ENCODE results near the gene USP37.
A peak's percentile ranks its signal among the peaks of the same experiment; 100 is the strongest.

USP37 gene

GRCh38 chr2:218472988-218473387, 95.2 kb downstream of the USP37 start:
- peaks cover 66% of the 10 kb centered on the region for H3K36me3 Mint-ChIP-seq (ENCODE audit: low read depth)
- no peak overlapping the region for H3K27ac Mint-ChIP-seq
- no peak for DNase-seq
- no peak overlapping the region for H3K4me3 Mint-ChIP-seq
- TF ChIP-seq, protein P1, sequence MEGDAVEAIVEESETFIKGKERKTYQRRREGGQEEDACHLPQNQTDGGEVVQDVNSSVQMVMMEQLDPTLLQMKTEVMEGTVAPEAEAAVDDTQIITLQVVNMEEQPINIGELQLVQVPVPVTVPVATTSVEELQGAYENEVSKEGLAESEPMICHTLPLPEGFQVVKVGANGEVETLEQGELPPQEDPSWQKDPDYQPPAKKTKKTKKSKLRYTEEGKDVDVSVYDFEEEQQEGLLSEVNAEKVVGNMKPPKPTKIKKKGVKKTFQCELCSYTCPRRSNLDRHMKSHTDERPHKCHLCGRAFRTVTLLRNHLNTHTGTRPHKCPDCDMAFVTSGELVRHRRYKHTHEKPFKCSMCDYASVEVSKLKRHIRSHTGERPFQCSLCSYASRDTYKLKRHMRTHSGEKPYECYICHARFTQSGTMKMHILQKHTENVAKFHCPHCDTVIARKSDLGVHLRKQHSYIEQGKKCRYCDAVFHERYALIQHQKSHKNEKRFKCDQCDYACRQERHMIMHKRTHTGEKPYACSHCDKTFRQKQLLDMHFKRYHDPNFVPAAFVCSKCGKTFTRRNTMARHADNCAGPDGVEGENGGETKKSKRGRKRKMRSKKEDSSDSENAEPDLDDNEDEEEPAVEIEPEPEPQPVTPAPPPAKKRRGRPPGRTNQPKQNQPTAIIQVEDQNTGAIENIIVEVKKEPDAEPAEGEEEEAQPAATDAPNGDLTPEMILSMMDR (IDR thresholded peaks at IDR 0.05) = no peak
- no peaks in the 10 kb centered on the region for H3K4me1 Mint-ChIP-seq
- H3K27me3 Mint-ChIP-seq (ENCODE audit: low read depth, poor library complexity) = no peaks in the 10 kb centered on the region
- no peaks in the 10 kb centered on the region for H3K9me3 Mint-ChIP-seq

- no peak for DNase-seq
- Mint-ChIP-seq H3K9me3 (no peaks in the 10 kb centered on the region), H3K27me3 (ENCODE audit: low read depth, poor library complexity) (no peaks in the 10 kb centered on the region), H3K4me1 (no peaks in the 10 kb centered on the region), H3K4me3 (no peak overlapping the region), H3K36me3 (ENCODE audit: low read depth) (peaks cover 62% of the 10 kb centered on the region), H3K27ac (no peak overlapping the region)
- TF ChIP-seq, protein P1 (IDR thresholded peaks at IDR 0.05) = no peak
These were observed 96.2 kb downstream of the USP37 start for GRCh38 chr2:218471982-218472381.

DNA sequence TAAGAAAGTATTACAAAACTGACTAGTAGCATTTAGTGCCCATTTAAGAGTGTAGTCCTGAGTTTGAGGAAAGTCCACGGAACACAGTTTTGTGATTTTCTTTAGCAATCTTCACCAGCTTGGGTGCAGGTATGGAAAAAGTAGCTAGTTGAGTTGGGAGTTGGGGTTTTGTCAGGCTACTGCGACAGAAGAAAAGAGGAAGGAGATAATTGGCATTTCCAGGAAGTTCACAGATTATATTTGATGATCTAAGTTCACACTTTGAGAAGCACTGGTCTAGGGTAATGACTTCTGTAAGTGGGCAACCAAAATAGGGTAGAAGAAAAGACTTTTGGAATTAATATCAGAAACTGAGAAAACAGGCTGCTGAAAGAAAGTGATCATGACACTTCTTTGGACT, 97.1 kb downstream of the USP37 start:
- no peaks in the 10 kb centered on the region for H3K27me3 Mint-ChIP-seq (ENCODE audit: low read depth, poor library complexity)
- TF ChIP-seq, protein P1 (IDR thresholded peaks at IDR 0.05) = no peak
- no peaks in the 10 kb centered on the region for H3K4me1 Mint-ChIP-seq
- no peaks in the 10 kb centered on the region for H3K9me3 Mint-ChIP-seq
- H3K27ac Mint-ChIP-seq = no peak overlapping the region
- no peak for DNase-seq
- peaks cover 63% of the 10 kb centered on the region for H3K36me3 Mint-ChIP-seq (ENCODE audit: low read depth)
- H3K4me3 Mint-ChIP-seq = no peak overlapping the region

DNA sequence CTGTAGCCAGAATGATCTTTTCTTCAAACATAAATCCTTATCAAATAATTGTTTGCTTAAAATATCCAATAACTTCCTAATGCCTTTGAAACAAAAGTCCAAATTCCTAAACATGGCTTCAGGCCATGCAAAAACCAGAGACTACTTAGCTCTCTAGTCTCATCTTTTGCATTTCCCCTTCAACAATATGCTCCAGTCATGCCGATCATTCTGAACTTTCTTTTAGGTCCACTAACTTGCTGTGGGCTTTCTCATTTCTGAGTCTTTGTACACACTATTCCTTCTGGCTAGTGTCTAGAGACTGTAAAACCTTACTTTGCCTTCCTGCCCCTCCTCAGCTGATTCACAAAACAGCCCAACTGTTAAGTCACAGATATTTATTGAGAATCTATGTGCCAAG, 97.7 kb downstream of the USP37 start:
- TF ChIP-seq, protein P1 (IDR thresholded peaks at IDR 0.05) = no peak
- peaks cover 69% of the 10 kb centered on the region for H3K36me3 Mint-ChIP-seq (ENCODE audit: low read depth)
- no peak overlapping the region for H3K27ac Mint-ChIP-seq
- H3K4me3 Mint-ChIP-seq = no peak overlapping the region
- no peaks in the 10 kb centered on the region for H3K9me3 Mint-ChIP-seq
- DNase-seq = no peak
- no peaks in the 10 kb centered on the region for H3K4me1 Mint-ChIP-seq
- no peaks in the 10 kb centered on the region for H3K27me3 Mint-ChIP-seq (ENCODE audit: low read depth, poor library complexity)

- Mint-ChIP-seq H3K4me1 (no peaks in the 10 kb centered on the region), H3K36me3 (ENCODE audit: low read depth) (peaks cover 72% of the 10 kb centered on the region), H3K27me3 (ENCODE audit: low read depth, poor library complexity) (no peaks in the 10 kb centered on the region), H3K27ac (no peak overlapping the region), H3K9me3 (no peaks in the 10 kb centered on the region), H3K4me3 (no peak overlapping the region)
- no peak for DNase-seq
- TF ChIP-seq, protein P1 (IDR thresholded peaks at IDR 0.05) = peak; percentile 41
These were observed 102.0 kb downstream of the USP37 start for GRCh38 chr2:218465987-218466633.

GRCh38 chr2:218458598-218458997, 109.6 kb downstream of the USP37 start:
- no peak overlapping the region for H3K27ac Mint-ChIP-seq

More at GRCh38 chr2:218458598-218458997, 109.6 kb downstream of the USP37 start:
- Mint-ChIP-seq H3K9me3 (no peaks in the 10 kb centered on the region), H3K4me1 (no peaks in the 10 kb centered on the region), H3K36me3 (ENCODE audit: low read depth) (peaks cover 79% of the 10 kb centered on the region), H3K27me3 (ENCODE audit: low read depth, poor library complexity) (no peaks in the 10 kb centered on the region), H3K4me3 (no peak overlapping the region)
- no peak for DNase-seq
- TF ChIP-seq, protein P1 (IDR thresholded peaks at IDR 0.05) = no peak
